HL-60 (cell line): ENCODE measurements around the gene TJP1.

ENCODE experiments used
- DNase-seq, 2 experiments: peaks; one replicate each; pipeline ENCODE4 v3.0.0-alpha.2; 2010 to 2020; ENCODE audit warnings: low read depth in 1 of 2, low spot score in 1 of 2
- H3K27ac ChIP-seq: fragments of 250-450 bp; sonication (Bioruptor Pico); replicated peaks from 2 replicates; pipeline ENCODE4 v1.5.1; 2020; ENCODE audit warnings: mild to moderate bottlenecking, moderate library complexity
- H3K27me3 ChIP-seq: fragments of 250-450 bp; sonication (Bioruptor Pico); 2 replicates; pipeline ENCODE4 v1.5.1; 2021; ENCODE audit warnings: mild to moderate bottlenecking, moderate library complexity; ENCODE audit not compliant: insufficient read depth, poor library complexity, severe bottlenecking
- H3K4me3 ChIP-seq: replicated peaks from 2 replicates; pipeline ENCODE4 v1.5.1; 2011; ENCODE audit warnings: mild to moderate bottlenecking, control low read depth, low read length; ENCODE audit not compliant: insufficient read depth
- GABPA ChIP-seq: IDR thresholded peaks from 2 replicates; pipeline ENCODE4 v1.6.1; 2012; ENCODE audit warnings: low read depth
- POLR2AphosphoS5 ChIP-seq: IDR thresholded peaks from 2 replicates; pipeline ENCODE4 v1.6.1; 2012; ENCODE audit warnings: low read depth
- REST ChIP-seq: IDR thresholded peaks from 2 replicates; pipeline ENCODE4 v1.6.1; 2012; ENCODE audit warnings: low read depth; ENCODE audit not compliant: insufficient replicate concordance
- SPI1 ChIP-seq: IDR thresholded peaks from 2 replicates; pipeline ENCODE4 v1.6.1; 2012; ENCODE audit warnings: low read depth, mild to moderate bottlenecking, borderline replicate concordance
- TF ChIP-seq, protein P1 (sequence below): IDR thresholded peaks from one replicate; pipeline ENCODE4 v1.5.1; 2011; ENCODE audit warnings: low read length, control low read depth, inconsistent platforms; ENCODE audit not compliant: insufficient read depth

The TJP1 gene

GRCh38 chr15:29765898-29766527, 56.3 kb downstream of the TJP1 start:
- Histone ChIP-seq H3K27me3 (no peaks in the 10 kb centered on the region), H3K27ac (no peak overlapping the region), H3K4me3 (no peak overlapping the region)
- TF ChIP-seq GABPA, result no peak
- TF ChIP-seq, protein P1, sequence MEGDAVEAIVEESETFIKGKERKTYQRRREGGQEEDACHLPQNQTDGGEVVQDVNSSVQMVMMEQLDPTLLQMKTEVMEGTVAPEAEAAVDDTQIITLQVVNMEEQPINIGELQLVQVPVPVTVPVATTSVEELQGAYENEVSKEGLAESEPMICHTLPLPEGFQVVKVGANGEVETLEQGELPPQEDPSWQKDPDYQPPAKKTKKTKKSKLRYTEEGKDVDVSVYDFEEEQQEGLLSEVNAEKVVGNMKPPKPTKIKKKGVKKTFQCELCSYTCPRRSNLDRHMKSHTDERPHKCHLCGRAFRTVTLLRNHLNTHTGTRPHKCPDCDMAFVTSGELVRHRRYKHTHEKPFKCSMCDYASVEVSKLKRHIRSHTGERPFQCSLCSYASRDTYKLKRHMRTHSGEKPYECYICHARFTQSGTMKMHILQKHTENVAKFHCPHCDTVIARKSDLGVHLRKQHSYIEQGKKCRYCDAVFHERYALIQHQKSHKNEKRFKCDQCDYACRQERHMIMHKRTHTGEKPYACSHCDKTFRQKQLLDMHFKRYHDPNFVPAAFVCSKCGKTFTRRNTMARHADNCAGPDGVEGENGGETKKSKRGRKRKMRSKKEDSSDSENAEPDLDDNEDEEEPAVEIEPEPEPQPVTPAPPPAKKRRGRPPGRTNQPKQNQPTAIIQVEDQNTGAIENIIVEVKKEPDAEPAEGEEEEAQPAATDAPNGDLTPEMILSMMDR, result no peak
- TF ChIP-seq REST, result no peak
- no peak for TF ChIP-seq SPI1
- no peak for TF ChIP-seq POLR2AphosphoS5
- DNase-seq, result no peak

- no peak for TF ChIP-seq SPI1
- TF ChIP-seq REST, result no peak
- TF ChIP-seq GABPA, result no peak
- no peak for TF ChIP-seq POLR2AphosphoS5
- TF ChIP-seq, protein P1, result no peak
- Histone ChIP-seq H3K27me3 (no peaks in the 10 kb centered on the region), H3K4me3 (no peak overlapping the region), H3K27ac (no peak overlapping the region)
- no peak for DNase-seq
Observed at GRCh38 chr15:29765234-29765841, 56.9 kb downstream of the TJP1 start.

DNA sequence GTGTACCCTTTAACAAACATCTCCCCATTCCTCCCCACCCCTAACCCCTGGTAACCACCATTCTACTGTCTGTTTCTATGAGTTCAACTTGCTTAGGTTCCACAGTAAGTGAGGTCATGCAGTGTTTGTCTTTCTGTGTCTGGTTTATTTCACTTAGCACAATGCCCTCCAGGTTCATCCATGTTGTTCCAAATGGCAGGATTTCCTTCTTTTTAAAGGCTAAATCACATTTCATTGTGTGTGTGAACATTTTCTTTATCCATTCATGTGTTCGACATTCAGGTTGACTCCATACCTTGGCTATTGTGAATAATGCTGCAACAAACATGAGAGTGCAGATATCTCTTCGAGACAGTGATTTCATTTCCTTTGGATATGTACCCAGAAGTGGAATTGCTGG, 62.7 kb downstream of the TJP1 start:
- Histone ChIP-seq H3K27me3 (peaks cover 5% of the 10 kb centered on the region), H3K27ac (no peak overlapping the region), H3K4me3 (no peak overlapping the region)
- TF ChIP-seq REST (no peak), GABPA (no peak), SPI1 (no peak), POLR2AphosphoS5 (no peak)
- TF ChIP-seq, protein P1, result no peak
- DNase-seq, result no peak
